Measurements from ENCODE around the gene TECPR2.

Gene TECPR2

DNA sequence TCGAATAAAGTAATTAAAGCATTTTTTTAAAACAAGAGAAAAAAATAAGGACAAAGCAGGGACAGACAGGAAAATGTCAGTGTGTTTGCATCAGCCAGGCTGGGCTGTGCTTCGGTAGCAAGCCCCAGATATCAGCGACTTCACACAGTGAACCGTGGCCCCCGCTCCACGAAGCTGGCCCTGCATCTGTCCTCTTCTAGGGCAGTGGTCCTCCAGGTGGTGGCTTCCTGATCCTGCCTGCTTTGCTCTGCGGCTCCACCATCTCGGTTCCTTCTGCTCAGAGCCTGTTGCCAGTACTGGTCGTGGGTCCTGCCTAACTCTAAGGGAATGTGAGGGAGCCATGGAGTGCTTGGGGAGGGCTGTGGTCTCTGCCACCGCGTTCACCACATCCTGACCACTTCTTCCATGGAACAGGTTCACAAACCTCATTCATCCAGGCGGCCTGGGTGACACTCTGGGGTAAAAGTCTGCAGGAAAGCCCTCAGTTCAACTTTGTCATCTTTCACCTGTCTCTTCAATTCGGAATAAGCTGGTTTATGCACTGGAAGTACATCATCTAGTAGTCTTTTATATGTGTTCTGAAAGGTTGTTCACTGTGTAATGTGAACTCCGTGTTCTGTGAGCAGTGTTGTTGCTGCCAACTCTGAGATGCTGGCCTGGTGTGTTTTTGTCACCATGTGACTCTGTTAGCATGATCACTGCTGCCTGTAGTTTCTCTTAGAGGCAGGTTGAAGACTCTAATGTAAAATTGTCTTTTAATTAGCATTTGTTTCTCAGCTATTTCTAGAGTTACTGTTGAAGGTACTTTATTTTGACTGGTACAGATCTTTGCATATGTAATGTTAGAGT, 99.0 kb downstream of the TECPR2 start:
- H3K4me3 ChIP-seq (ENCODE audit: low read length), result no peak overlapping the region
- DNase-seq (ENCODE audit: low read depth), result no peak
- TF ChIP-seq, protein P1, sequence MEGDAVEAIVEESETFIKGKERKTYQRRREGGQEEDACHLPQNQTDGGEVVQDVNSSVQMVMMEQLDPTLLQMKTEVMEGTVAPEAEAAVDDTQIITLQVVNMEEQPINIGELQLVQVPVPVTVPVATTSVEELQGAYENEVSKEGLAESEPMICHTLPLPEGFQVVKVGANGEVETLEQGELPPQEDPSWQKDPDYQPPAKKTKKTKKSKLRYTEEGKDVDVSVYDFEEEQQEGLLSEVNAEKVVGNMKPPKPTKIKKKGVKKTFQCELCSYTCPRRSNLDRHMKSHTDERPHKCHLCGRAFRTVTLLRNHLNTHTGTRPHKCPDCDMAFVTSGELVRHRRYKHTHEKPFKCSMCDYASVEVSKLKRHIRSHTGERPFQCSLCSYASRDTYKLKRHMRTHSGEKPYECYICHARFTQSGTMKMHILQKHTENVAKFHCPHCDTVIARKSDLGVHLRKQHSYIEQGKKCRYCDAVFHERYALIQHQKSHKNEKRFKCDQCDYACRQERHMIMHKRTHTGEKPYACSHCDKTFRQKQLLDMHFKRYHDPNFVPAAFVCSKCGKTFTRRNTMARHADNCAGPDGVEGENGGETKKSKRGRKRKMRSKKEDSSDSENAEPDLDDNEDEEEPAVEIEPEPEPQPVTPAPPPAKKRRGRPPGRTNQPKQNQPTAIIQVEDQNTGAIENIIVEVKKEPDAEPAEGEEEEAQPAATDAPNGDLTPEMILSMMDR (IDR thresholded peaks at IDR 0.05; ENCODE audit: insufficient read depth, low read depth, low read length, missing control alignments), result no peak

DNA sequence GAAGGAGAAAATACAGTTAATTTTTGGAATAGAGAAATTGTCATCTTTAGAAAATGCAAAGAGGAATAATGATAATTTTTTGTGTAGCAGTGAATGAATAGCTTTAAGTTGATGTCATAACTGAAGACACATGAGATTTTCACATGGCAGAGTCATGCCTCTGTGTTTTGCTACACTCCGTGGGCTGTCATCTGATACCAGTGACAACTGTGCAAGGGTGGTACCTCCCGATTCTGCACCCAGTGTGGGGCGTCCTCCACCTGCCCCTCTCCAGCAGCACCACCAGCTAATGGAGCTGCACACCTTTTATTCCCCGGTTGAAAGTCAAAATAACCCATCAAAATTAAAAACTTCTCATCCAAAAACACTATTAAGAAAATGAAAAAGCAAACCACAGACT, 99.7 kb downstream of the TECPR2 start:
- H3K4me3 ChIP-seq (ENCODE audit: low read length), result no peak overlapping the region
- DNase-seq (ENCODE audit: low read depth), result no peak
- TF ChIP-seq, protein P1 (IDR thresholded peaks at IDR 0.05; ENCODE audit: insufficient read depth, low read depth, low read length, missing control alignments), result no peak

DNA sequence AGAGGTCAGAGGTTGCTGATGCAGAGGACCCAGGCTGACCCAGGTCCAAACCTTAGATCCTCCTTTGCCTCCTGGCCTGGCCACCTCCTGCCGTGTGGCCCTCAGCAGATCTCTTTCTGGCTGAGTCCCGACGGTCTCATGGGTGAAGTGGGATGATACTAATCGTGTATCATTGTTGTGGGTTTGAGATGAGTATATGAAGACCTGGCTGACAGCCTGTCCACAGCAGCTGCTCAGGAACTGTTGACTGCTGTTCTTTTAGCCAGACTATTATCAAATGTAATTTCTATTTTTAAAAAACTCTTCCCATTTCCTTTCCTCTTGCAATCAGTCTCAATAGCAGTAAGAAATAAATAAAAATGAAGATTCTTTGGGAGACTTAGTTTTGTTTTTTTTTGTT, 101.3 kb downstream of the TECPR2 start:
- H3K4me3 ChIP-seq (ENCODE audit: low read length), result no peak overlapping the region
- no peak for DNase-seq (ENCODE audit: low read depth)
- TF ChIP-seq, protein P1 (IDR thresholded peaks at IDR 0.05; ENCODE audit: insufficient read depth, low read depth, low read length, missing control alignments), result no peak

DNA sequence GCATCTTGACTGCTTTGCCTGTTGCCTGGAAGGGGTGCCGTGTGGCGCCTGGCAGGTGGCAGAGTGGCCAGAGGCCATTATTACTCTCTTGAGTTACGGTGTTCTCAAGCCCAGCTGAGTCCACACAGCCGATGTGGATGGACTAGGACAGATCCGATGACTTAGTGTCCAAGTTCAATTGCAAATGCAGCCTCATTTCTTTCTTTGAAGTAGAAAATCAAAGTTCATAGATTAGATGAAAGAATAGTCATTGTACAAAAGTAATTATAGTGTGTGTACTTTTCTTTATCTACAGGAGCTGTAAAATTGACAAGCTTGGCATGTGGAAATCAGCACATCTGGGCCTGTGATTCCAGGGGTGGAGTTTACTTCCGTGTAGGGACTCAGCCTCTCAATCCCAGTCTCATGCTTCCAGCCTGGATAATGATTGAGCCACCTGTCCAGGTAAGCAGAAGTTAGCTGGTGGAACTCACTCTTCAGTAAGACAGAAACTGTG, 102.2 kb downstream of the TECPR2 start:
- no peak for DNase-seq (ENCODE audit: low read depth)
- no peak overlapping the region for H3K4me3 ChIP-seq (ENCODE audit: low read length)
- TF ChIP-seq, protein P1 (IDR thresholded peaks at IDR 0.05; ENCODE audit: insufficient read depth, low read depth, low read length, missing control alignments), result no peak

DNA sequence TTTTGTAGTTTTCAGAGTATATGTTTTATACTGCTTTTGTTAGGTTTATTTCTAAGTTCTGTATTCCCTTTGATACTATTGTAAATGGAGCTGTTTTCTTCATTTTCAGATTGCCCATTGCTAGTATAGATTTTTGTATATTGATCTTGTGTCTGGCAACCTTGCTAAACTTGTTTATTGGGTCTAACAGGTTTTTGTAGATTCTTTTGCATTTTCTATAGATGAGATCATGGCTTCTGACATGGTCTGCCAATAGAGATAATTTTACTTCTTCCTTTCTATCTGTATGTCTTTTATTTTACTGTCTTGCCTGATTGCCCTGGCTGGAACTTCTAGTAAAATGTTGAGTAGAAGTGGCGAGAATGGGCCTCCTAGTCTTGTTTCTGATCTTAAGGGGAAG, 106.5 kb downstream of the TECPR2 start:
- DNase-seq (ENCODE audit: low read depth), result peak; percentile 60

DNA sequence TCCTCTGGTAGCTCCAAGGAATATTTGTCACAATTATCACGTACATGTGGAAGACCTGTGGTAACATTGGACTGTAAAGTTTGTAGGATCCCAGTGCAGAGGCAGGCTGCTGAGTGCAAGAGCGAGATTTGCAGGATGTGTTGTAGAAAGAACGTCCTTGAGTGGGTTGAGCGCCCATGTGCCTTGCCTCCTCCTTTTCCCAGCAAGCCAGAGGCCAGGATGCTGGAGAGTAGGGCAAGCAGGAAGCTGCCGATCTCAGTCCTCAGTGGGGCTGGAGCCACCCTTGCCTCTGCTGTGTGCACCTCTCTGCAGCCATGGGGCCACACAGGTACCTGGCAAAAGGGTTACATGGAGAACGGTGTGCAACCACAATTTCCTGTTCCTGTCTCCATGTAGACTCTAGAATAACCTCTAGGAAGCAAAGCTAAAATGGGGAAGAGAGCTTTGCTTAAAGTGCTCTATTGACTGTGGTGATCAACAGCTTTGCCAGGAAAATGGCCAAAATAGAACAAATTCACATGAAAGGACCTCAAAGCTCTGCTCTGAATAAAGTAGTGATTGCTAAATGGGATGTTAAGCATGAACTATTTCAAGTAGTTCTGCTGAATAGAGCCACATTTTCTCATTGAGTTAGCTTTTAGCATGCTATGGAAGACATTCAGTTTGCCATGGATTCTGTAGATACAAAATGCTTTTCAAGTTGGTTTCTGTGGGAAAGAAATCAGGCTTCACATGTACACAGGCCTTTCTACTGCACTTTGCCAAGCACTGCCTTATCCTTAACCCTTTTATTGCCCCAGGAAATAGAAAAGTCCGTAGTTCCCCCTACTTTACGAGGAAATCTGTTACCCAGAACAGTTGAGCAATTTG, 109.4 kb downstream of the TECPR2 start:
- DNase-seq (ENCODE audit: low read depth), result no peak
- H3K4me3 ChIP-seq (ENCODE audit: low read length), result no peak overlapping the region
- TF ChIP-seq, protein P1 (IDR thresholded peaks at IDR 0.05; ENCODE audit: insufficient read depth, low read depth, low read length, missing control alignments), result no peak

More for the DNA sequence above, 106.5 kb downstream of the TECPR2 start:
- H3K4me3 ChIP-seq (ENCODE audit: low read length), result no peak overlapping the region
- TF ChIP-seq, protein P1 (IDR thresholded peaks at IDR 0.05; ENCODE audit: insufficient read depth, low read depth, low read length, missing control alignments), result no peak
